Testis (tissue), 2 donors: Measurements from ENCODE around the gene EMC10.

Experiments
- CTCF ChIP-seq, 3 experiments: fragments of 450-650 bp in 2 of 3; fragments of 200-600 bp in 1 of 3; sonication (generic) in 1 of 3; IDR thresholded peaks; one replicate each; pipeline ENCODE4 v1.5.1; 2016 to 2019; ENCODE audit warnings: antibody characterized with exemption in 3 of 3, mild to moderate bottlenecking in 2 of 3, moderate library complexity in 1 of 3
- POLR2A ChIP-seq: fragments of 450-650 bp; IDR thresholded peaks from one replicate; pipeline ENCODE4 v1.6.1; 2017; ENCODE audit warnings: antibody characterized with exemption, mild to moderate bottlenecking, moderate library complexity

- TF ChIP-seq POLR2A = peak; percentile 50
- TF ChIP-seq CTCF (IDR thresholded peaks at IDR 0.05) = no peak
Measured at GRCh38 chr19:50511069-50511822, 34.9 kb downstream of the EMC10 start, which contains the start of gene JOSD2.
